ENCODE measurements around the gene CREB3L1.
A peak's percentile ranks its signal among the peaks of the same experiment; 100 is the strongest.

The CREB3L1 gene

DNA sequence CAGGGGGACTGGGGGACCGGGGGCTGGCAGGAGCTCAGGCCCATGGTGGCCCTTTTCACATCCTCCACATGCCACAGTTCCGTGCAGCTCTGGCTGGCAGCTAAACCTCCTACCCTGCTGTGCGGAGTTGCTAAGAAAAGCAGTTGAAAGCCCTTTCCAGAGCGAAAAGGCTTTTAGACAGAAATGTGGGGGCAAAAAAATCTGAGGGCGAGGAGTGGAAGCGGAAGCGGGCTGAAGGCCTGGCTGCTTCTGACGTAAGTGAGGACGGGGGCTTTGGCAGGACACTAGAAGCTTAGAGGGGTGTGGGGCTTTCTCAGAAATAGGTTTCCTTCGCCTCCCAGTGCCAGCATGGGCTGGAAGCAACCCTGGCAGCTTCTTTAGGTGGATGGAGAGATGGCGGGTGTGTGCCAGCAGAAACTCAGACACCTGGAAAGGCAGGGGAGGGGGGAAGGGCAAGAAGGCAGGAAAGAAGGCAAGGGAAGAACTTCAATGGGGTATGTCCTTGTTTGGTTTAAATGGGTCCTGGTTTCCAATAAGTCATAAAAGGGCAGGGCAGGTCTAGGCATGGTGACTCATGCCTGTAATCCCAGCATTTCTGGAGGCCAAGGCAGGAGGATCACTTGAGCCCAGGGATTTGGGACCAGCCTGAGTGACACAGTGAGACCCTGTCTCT lies 58.6 kb downstream of the CREB3L1 start:
- H3K36me3 ChIP-seq (ENCODE audit: insufficient read depth, low read length) = no peaks in the 10 kb centered on the region
- TF ChIP-seq FOXP2 (optimal IDR thresholded peaks at IDR 0.05; ENCODE audit: control extremely low read depth, extremely low read length, insufficient read depth) = no peak
- no peak for TF ChIP-seq POLR2AphosphoS5 (IDR thresholded peaks at IDR 0.05; ENCODE audit: borderline replicate concordance, low read depth, low read length)
- TF ChIP-seq EZH2 (IDR thresholded peaks at IDR 0.05) = no peak
- H3K9me3 ChIP-seq (ENCODE audit: low read depth, low read length) = no peaks in the 10 kb centered on the region
- H3K27ac ChIP-seq = peak overlapping the region; percentile 78
- DNase-seq (ENCODE audit: low read depth, low spot score) = no peak
- H3K9ac ChIP-seq (ENCODE audit: insufficient read length) = no peak overlapping the region
- no peak overlapping the region for H3K4me3 ChIP-seq

DNA sequence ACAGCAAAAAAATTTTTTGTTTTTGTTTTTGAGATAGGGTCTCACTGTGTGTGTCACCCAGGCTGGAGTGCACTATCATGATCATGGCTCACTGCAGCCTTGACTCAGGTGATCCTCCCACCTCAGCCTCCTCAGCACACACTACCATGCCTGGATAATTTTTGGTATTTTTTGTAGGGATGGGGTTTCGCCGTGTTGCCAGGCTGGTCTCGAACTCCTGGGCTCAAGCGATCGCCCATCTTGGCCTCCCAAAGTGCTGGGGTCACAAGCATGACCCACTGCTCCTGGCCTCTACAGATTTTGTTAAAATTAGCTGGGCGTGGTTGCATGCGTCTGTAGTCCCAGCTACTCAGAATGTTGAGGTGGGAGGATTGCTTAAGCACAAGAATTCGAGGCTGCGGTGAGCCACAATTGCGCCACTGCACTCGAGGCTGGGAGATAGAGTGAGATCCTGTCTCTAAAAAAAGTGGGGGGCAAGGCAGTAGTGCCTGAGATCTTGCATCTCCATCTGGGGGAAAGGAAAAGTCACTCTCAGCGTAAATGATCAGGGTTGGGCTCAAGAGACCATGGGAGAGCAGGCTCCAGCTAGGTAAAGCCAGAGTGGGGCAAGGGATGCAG lies 59.2 kb downstream of the CREB3L1 start:
- DNase-seq (ENCODE audit: low read depth, low spot score) = no peak
- no peak overlapping the region for H3K9ac ChIP-seq (ENCODE audit: insufficient read length)

DNA sequence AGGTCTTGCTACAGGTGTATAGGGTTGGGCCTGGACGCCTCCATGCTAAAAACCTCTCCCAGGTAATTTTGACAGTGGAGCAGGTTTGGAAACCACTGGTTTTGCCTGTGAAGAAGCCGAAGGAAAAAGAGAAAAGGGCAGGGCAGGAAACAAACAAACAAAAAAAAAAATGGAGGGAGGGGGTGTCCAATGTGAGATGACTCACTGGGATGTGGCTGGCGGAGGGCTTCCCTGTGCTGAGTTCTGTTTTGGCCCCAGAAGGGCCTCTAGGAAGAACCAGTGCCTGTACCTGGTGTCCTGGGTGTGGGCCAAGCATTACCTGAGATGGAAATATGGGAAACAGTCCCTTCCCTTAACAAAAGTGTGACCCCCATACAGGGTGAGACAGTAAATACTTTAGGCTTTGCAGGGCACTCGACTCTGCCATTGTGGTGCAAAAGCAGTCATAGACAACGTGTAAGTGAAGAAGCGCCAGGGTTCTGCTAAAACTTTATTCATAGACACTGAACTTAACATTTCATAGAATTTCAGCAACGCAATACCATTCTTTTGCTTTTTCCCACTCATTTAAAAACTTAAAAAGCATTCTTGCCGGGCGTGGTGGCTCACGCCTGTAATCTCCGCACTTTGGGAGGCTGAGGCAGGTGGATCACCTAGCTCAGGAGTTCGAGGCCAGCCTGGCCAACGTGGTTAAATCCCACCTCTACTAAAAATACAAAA lies 60.3 kb downstream of the CREB3L1 start:
- TF ChIP-seq FOXP2 (optimal IDR thresholded peaks at IDR 0.05; ENCODE audit: control extremely low read depth, extremely low read length, insufficient read depth) = no peak
- TF ChIP-seq EZH2 (IDR thresholded peaks at IDR 0.05) = no peak
- no peak for TF ChIP-seq POLR2AphosphoS5 (IDR thresholded peaks at IDR 0.05; ENCODE audit: borderline replicate concordance, low read depth, low read length)
- H3K9ac ChIP-seq (ENCODE audit: insufficient read length) = no peak overlapping the region
- H3K36me3 ChIP-seq (ENCODE audit: insufficient read depth, low read length) = no peaks in the 10 kb centered on the region
- H3K9me3 ChIP-seq (ENCODE audit: low read depth, low read length) = no peaks in the 10 kb centered on the region
- no peak overlapping the region for H3K4me3 ChIP-seq
- DNase-seq (ENCODE audit: low read depth, low spot score) = no peak
- 0 out of 2 replicates have a peak overlapping the region, but pooled peaks have one; percentile 20 for H3K27ac ChIP-seq

More for the DNA sequence above, 59.2 kb downstream of the CREB3L1 start:
- no peak overlapping the region for H3K4me3 ChIP-seq
- no peak overlapping the region for H3K27ac ChIP-seq
- TF ChIP-seq POLR2AphosphoS5 (IDR thresholded peaks at IDR 0.05; ENCODE audit: borderline replicate concordance, low read depth, low read length) (no peak), FOXP2 (optimal IDR thresholded peaks at IDR 0.05; ENCODE audit: control extremely low read depth, extremely low read length, insufficient read depth) (no peak), EZH2 (IDR thresholded peaks at IDR 0.05) (no peak)
- H3K36me3 ChIP-seq (ENCODE audit: insufficient read depth, low read length) = no peaks in the 10 kb centered on the region
- no peaks in the 10 kb centered on the region for H3K9me3 ChIP-seq (ENCODE audit: low read depth, low read length)

DNA sequence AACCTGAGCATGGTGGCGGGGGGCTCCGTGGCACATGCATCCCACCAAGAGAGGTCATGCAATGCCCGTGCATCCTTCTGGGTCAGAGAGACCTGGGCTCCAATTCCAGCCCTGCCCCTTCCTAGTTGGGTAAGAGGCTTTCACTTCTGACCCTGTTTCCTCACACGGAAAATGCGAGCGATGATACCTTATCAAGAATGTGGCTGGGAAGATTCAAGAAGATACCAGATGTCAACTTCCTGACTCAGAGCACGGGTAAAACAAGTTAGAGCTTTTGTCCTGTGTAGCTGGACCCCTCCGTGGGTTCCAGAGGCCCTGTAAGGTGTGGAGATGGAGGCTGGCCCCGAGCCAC lies 61.1 kb downstream of the CREB3L1 start:
- H3K27ac ChIP-seq = peak overlapping the region; percentile 79
- H3K36me3 ChIP-seq (ENCODE audit: insufficient read depth, low read length) = no peaks in the 10 kb centered on the region
- H3K4me3 ChIP-seq = peak overlapping the region; percentile 34
- H3K9me3 ChIP-seq (ENCODE audit: low read depth, low read length) = no peaks in the 10 kb centered on the region
- no peak for DNase-seq (ENCODE audit: low read depth, low spot score)
- TF ChIP-seq POLR2AphosphoS5 (IDR thresholded peaks at IDR 0.05; ENCODE audit: borderline replicate concordance, low read depth, low read length) (no peak), EZH2 (IDR thresholded peaks at IDR 0.05) (no peak), FOXP2 (optimal IDR thresholded peaks at IDR 0.05; ENCODE audit: control extremely low read depth, extremely low read length, insufficient read depth) (no peak)
- no peak overlapping the region for H3K9ac ChIP-seq (ENCODE audit: insufficient read length)

DNA sequence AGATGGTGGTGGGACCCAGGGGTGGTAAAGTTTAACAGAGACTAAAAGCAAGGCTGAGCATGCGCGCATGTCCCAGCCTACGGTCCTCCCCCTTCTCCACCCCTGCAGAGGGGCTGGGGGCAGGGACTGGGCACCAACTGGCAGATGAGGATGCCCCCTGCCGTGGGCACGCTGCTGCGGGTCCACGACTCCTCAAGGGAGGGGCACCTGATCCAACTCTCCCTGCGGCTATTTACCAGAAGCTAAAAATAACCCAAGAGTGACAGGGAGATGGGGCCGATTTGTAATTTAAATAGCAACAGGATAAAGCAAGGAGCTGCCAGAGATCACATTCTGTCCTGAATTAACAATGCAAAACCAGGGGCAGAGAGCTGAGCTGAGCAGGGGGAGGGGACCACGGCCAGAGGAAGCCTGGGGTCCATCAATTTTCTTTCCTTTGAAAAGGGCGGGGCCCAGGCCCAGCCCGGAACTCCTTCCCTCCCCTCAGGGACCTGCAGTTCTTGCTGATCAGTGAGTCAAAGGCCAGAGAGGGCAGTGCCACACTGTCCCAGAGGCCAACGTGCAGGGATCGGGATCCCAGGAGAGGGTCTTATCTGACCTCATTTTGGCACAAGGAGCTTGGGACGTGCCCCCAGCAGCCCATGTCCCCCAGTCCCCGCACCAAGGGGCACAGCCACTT lies 61.7 kb downstream of the CREB3L1 start:
- peak overlapping the region; percentile 34 for H3K4me3 ChIP-seq
- H3K9me3 ChIP-seq (ENCODE audit: low read depth, low read length) = no peaks in the 10 kb centered on the region
- TF ChIP-seq POLR2AphosphoS5 (IDR thresholded peaks at IDR 0.05; ENCODE audit: borderline replicate concordance, low read depth, low read length) (no peak), EZH2 (IDR thresholded peaks at IDR 0.05) (no peak), FOXP2 (optimal IDR thresholded peaks at IDR 0.05; ENCODE audit: control extremely low read depth, extremely low read length, insufficient read depth) (peak; percentile 52)
- H3K9ac ChIP-seq (ENCODE audit: insufficient read length) = peak overlapping the region; percentile 23
- no peaks in the 10 kb centered on the region for H3K36me3 ChIP-seq (ENCODE audit: insufficient read depth, low read length)
- no peak for DNase-seq (ENCODE audit: low read depth, low spot score)
- H3K27ac ChIP-seq = peak overlapping the region; percentile 89

DNA sequence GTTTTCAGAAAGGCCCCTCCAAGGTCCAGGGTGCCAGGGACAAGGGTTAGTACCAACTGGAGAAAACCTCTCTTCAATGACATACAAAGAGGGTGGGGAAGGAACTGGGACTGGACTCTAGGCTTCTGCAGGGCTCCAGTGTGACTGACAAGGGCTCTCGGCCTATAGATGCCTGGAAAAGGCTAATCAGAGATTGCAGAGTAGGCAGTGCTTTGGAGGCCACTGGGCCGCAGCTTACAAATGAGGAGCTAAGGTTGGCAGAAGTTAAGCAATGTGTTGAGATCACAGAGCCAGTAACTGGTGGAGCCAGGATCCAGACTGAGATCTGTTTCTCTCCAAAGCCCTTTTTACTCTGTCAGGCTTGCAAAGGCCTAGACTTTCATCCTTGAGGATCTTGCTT lies 62.4 kb downstream of the CREB3L1 start:
- Histone ChIP-seq H3K27ac (peak overlapping the region; percentile 89), H3K4me3 (no peak overlapping the region)

DNA sequence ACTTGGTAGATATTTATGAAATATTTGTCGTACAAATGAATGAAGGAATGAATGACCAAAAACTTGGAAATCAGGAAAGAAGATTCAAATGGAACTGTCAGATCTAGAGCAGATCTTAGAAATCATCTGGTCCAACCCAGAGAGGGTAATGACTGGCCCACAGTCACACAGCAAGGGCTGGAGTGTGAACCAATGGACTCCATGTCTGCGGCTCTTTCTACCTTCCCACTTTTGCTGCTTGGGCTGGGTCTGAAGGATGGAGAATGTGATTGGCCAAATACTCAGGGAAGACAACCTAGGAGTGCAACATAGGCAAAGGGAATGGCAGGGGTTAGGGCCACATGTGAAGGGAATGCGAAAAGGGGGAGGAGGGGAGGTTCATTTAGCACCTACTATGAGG lies 64.0 kb downstream of the CREB3L1 start:
- H3K27ac ChIP-seq = peak overlapping the region; percentile 85
- TF ChIP-seq EZH2 (IDR thresholded peaks at IDR 0.05) (no peak), FOXP2 (optimal IDR thresholded peaks at IDR 0.05; ENCODE audit: control extremely low read depth, extremely low read length, insufficient read depth) (no peak), POLR2AphosphoS5 (IDR thresholded peaks at IDR 0.05; ENCODE audit: borderline replicate concordance, low read depth, low read length) (no peak)
- no peaks in the 10 kb centered on the region for H3K9me3 ChIP-seq (ENCODE audit: low read depth, low read length)
- H3K4me3 ChIP-seq = no peak overlapping the region
- DNase-seq (ENCODE audit: low read depth, low spot score) = no peak
- no peak overlapping the region for H3K9ac ChIP-seq (ENCODE audit: insufficient read length)
- H3K36me3 ChIP-seq (ENCODE audit: insufficient read depth, low read length) = no peaks in the 10 kb centered on the region

More for the DNA sequence above, 62.4 kb downstream of the CREB3L1 start:
- no peaks in the 10 kb centered on the region for H3K36me3 ChIP-seq (ENCODE audit: insufficient read depth, low read length)
- DNase-seq (ENCODE audit: low read depth, low spot score) = no peak
- H3K9ac ChIP-seq (ENCODE audit: insufficient read length) = peak overlapping the region; percentile 23
- H3K9me3 ChIP-seq (ENCODE audit: low read depth, low read length) = no peaks in the 10 kb centered on the region
- TF ChIP-seq FOXP2 (optimal IDR thresholded peaks at IDR 0.05; ENCODE audit: control extremely low read depth, extremely low read length, insufficient read depth) (no peak), EZH2 (IDR thresholded peaks at IDR 0.05) (no peak), POLR2AphosphoS5 (IDR thresholded peaks at IDR 0.05; ENCODE audit: borderline replicate concordance, low read depth, low read length) (no peak)

DNA sequence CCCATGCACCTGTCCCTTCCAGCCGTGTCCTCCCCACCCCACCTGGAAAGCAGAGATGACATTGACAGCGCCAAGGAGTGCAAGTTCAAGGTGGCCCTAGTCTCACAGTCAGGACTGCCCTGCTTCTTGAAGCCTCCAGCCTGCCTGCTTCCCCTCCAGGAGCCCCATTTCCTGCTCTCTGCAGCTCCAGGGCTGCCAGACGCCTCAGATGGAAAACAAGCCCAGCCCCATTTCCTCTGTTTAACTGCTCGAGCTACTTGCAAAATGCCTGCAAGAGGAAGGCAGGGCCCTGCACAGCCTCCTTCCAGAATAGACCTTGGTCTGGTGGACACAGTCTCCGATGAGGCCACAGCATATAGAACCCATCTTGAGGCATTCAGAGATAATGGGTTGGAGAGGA lies 64.8 kb downstream of the CREB3L1 start:
- no peaks in the 10 kb centered on the region for H3K36me3 ChIP-seq (ENCODE audit: insufficient read depth, low read length)
- peak overlapping the region; percentile 29 for H3K9ac ChIP-seq (ENCODE audit: insufficient read length)
- peak; percentile 50 for DNase-seq (ENCODE audit: low read depth, low spot score)
- no peaks in the 10 kb centered on the region for H3K9me3 ChIP-seq (ENCODE audit: low read depth, low read length)
- peak overlapping the region; percentile 85 for H3K27ac ChIP-seq
- H3K4me3 ChIP-seq = peak overlapping the region; percentile 25; the same call in 1 of the 2 replicates
- TF ChIP-seq POLR2AphosphoS5 (IDR thresholded peaks at IDR 0.05; ENCODE audit: borderline replicate concordance, low read depth, low read length) (peak; percentile 21; the same call in 1 of the 2 replicates), EZH2 (IDR thresholded peaks at IDR 0.05) (no peak), FOXP2 (optimal IDR thresholded peaks at IDR 0.05; ENCODE audit: control extremely low read depth, extremely low read length, insufficient read depth) (no peak)

All from SK-N-MC (cell line).